Activated CD4-positive, alpha-beta T cell treated with anti-CD3 and anti-CD28 coated beads, Interleukin-2, amount 50 U/mL, for 4 hours (primary cell): ENCODE measurements around the gene SSPN.
"Not testable (repeated sequence)": the region's sequence is repeated elsewhere in the genome, so short reads cannot be mapped to it uniquely, and the experiment has no call there.

Source experiments
- DNase-seq, 2 experiments: peaks; one replicate each; pipeline ENCODE4 v3.0.0-alpha.2; 2020

The SSPN gene

DNA sequence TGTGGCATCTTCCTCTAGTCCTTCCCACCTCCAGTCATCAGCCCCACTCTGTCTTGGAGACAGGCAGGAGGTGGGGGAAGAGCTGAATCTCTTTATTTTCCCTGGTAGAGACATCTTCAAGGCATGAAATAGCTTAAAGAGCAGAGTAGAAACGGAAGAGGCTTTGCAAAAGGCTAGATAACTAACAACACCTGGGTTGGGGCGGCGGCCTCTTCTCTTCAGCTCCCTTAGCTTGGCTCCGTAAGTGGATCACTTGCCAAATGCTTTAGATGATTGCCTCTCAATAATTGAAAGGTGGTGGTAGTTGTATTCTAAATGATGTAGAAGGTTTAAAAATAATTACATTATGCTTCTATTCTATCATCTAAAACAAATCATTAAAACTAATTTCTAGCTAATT, 36.1 kb downstream of the SSPN start:
- no peak for DNase-seq

- no peak for DNase-seq
These were observed 36.5 kb downstream of the SSPN start for GRCh38 chr12:26231921-26232320.

DNA sequence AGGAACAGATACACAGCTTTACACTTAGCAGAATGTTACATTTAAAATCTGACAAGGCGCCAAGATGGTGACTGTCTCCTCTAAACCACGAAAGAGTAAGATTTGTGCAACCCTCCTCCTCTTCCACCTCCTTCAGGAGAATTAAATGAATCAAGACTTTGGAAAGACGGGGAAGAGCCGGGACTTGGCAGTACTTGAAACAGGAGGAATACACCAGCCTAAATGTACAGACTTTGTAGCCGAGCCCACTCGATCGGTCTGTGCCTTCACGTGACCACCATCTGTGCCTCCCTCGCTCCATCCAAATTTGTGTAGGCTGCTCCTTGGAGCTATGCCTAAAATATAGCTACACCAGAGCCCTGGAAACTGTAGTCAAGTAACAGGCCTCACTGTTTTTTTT, 38.3 kb downstream of the SSPN start:
- DNase-seq = no peak

DNA sequence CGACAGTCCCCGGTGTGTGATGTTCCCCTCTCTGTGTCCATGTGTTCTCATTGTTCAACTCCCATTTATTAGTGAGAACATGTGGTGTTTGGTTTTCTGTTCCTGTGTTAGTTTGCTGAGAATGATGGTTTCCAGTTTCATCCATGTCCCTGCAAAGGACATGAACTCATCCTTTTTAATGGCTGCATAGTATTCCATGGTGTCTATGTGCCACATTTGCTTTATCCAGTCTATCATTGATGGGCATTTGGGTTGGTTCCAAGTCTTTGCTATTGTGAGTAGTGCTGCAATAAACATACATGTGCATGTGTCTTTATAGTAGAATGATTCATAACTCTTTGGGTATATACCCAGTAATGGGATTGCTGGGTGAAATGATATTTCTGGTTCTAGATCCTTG, 40.1 kb downstream of the SSPN start:
- not testable (repeated sequence) for DNase-seq

GRCh38 chr12:26238341-26239121, 43.2 kb downstream of the SSPN start:
- no peak for DNase-seq

DNA sequence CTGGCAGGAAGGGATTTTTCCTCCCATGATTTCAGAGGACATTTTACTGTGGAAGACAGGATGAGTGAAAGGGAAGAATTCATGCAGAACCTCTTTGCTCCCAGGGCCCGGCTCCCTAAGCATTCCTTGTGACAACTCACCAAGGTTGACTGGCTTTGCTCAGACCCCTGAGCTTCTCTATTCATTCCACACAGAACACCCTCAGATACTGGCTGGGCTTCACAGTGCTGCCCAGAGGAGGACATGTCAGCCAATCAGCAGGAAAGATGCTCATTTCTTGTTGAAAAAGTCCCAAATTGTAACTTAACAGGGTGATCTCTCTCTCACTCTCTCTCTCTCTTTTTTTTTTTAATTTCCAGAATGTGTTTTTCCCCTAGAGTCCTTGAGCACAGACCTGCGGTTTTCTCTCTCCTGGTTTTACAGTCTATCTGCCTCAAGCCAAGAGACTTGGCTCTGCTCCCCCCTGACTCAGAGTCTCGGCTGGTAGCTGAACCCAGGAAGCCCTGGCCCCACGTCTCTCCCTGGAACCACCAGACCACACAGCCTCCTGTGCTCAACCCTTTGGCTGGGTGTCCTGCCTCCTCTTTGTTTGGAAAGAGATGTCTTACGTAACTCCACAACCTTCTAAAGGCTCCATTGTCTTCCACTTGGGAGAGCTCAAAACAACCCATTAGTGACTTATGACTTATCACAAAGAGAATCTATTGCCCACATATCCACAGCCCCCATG, 43.9 kb downstream of the SSPN start:
- DNase-seq = no peak

GRCh38 chr12:26239852-26240815, 44.8 kb downstream of the SSPN start:
- no peak for DNase-seq

DNA sequence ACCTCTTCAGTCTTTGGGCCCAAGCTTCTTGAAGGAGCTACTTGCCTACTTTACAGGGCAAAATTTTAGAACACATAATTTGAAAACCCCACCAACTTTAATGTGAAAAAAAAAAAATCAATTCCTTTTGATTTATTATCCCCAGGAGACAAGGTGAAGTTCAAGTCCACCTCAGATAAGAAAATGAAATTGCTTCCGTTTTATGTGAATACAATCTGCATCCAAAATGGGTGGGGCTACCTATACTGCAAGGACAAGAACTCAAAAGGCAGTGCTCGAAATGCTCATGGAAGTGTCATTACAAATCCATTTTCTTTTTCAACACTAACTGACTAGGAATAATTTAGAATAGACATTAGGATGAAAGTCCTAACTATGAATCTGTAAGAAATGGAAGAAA, 45.7 kb downstream of the SSPN start:
- no peak for DNase-seq

GRCh38 chr12:26242683-26243082, 47.3 kb downstream of the SSPN start:
- DNase-seq = no peak

DNA sequence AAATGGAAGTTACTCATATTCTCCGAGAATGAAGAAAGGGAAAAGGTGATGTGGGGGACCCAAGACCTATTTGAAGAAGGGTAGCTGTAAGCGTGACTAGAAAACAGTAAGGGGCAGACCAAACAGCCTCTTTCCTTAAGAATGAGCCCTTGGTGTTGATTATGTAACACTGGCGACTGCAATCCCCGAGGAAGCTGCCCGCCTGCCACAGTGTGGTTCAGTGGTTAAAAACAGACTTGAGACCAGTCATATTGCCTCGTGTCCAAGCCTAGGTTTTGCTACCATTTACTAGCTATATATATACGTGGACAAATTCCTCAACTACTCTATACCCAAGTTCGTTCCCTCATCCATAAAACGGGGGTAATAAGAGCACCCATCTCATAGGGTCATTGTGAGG, 49.1 kb downstream of the SSPN start:
- no peak for DNase-seq

GRCh38 chr12:26245175-26245942, 50.0 kb downstream of the SSPN start:
- no peak for DNase-seq

DNA sequence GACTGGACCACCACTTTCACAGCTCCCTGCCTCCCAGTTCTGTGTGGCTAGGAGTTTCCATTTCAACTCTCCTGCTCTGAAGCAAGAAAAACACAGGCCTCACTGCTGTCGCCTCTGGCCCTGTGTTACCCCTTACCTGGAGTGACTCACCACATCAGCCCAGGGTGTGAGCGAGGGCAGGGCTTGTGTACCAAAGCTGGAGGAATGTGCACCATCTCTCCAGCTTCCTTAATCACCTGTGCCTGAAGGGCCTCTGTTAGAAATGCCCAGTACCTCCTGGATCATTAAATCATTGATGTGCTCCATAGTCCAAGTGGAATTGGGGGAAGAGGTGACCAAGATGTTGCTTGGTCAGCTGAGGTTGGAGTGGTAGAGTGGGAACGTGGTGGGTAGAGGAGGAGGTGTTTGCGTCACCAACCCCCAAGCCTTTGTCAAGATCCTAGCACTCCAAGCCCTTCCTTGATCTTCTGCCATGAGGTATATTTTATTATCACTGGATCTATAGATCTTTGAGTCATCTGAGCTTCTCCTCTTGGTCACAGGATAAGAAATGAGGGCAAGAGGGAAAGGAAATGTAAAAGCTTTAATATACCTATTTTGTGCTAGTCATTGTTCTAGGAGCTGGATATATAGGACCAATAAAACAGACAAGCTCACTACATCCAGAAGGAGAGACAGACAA, 51.3 kb downstream of the SSPN start:
- DNase-seq = no peak

GRCh38 chr12:26247873-26248272, 52.5 kb downstream of the SSPN start:
- DNase-seq = no peak

DNA sequence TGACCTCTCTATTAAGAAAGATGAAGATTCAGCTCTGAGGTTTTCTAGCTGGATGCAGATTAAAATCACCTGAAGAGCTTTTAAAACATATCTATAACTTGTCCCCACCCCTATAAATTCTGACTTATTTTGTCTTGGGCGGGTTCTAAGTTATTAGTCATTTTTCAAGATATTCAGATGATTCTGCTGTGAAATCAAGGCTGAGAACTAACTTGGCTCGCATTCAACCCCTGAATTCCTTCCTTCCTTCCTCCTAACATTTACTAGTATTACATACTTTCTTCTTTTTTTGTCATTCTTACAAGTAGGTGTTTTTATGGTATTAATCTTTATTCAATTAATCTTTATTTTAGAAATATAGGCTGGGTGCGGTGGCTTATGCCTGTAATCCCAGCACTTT, 55.4 kb downstream of the SSPN start:
- no peak for DNase-seq

DNA sequence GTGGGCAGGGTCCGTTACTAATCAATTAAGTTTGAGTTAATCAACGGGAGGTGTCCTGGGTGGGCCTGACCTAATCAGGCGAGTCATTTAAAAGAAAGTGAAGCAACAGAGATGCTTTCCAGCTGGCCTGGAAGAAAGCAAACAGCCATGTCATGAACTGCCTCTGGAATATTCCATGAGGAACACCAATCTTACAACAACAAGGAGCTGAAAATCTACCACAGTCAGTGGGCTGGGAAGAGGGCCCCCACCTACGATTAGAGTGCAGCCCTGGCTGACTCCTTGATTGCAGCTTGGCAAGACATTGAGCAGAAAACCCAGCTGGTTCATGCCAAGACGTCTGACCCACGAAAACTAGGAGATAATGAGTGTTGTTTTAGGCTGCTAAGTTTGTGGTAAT, 56.2 kb downstream of the SSPN start:
- no peak for DNase-seq

GRCh38 chr12:26252946-26253345, 57.6 kb downstream of the SSPN start:
- no peak for DNase-seq

DNA sequence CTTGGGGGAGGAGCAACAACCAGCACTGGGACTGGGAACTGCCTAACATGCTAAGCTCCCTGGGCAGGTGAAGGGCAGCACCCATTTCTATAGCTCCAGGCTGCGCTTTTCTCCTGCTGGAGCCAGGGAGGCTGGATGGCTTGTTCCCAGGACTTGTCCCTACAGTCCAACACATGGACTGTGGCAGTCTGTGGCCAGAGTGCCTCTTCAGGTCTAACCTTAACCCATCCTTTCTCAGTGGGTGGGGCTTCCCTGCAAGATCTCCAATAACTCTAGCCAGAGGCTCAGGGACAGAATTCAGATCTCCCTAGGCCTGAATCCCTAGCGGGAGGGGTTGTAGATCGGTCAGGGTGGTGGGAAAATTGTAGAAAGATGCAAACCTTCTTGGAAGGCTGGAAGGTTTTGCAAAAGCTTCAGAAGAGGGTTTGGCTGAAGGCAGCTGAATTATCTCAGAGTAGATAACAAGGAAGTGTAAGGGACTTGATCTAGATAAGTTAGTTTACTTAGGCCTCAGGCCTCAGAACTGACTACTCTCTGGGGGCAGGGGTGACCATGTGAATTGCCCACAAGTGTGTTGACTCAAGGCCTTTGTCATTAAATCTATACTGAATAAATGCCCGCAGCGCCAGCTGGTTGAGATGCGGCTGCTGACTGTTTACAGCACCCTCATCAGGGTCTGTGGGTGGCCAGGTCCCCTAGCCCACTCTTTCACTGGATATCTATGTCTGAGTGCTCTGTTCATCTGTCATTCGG, 60.7 kb downstream of the SSPN start:
- DNase-seq = no peak

DNA sequence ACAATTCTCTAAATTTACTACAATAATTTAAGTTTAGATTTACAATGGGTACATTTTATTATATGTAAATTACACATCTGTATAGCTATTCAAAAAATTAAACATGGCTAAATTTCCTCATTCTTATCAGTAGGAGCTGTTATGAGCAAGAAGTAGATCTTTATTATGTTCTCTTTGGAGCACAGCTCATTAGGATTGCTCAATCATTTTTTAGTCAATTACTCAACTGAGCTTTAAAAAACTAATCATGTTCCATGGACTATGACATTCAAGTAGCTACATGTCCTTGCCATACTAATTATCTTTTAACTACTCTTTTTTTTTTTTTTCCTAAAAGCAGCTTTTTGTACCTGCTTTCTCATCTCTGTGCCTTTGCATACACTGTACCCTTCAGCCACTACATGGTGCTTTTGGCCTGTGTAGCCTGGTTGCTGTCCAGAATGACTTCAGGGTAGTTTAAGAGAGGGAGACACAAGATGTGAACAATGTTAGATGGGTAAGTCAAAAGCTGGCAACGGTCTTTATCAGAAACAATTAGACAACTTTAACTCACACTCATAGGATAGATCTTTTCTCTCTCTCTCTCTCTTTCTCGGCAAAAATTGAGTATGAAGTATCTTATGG, 69.0 kb downstream of the SSPN start:
- DNase-seq = no peak

- DNase-seq = no peak
These were observed 70.2 kb downstream of the SSPN start for GRCh38 chr12:26265606-26266005.

GRCh38 chr12:26266881-26267280, 71.5 kb downstream of the SSPN start:
- DNase-seq = no peak
